NCI-H82 (cell line): ENCODE measurements around the gene EDA2R.
A peak's percentile ranks its signal among the peaks of the same experiment; 100 is the strongest.

Experiments
- DNase-seq: peaks from one replicate; lab custom pipeline; 2025; lab: John Stamatoyannopoulos, UW

The EDA2R gene, protein sequence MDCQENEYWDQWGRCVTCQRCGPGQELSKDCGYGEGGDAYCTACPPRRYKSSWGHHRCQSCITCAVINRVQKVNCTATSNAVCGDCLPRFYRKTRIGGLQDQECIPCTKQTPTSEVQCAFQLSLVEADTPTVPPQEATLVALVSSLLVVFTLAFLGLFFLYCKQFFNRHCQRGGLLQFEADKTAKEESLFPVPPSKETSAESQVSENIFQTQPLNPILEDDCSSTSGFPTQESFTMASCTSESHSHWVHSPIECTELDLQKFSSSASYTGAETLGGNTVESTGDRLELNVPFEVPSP

DNA sequence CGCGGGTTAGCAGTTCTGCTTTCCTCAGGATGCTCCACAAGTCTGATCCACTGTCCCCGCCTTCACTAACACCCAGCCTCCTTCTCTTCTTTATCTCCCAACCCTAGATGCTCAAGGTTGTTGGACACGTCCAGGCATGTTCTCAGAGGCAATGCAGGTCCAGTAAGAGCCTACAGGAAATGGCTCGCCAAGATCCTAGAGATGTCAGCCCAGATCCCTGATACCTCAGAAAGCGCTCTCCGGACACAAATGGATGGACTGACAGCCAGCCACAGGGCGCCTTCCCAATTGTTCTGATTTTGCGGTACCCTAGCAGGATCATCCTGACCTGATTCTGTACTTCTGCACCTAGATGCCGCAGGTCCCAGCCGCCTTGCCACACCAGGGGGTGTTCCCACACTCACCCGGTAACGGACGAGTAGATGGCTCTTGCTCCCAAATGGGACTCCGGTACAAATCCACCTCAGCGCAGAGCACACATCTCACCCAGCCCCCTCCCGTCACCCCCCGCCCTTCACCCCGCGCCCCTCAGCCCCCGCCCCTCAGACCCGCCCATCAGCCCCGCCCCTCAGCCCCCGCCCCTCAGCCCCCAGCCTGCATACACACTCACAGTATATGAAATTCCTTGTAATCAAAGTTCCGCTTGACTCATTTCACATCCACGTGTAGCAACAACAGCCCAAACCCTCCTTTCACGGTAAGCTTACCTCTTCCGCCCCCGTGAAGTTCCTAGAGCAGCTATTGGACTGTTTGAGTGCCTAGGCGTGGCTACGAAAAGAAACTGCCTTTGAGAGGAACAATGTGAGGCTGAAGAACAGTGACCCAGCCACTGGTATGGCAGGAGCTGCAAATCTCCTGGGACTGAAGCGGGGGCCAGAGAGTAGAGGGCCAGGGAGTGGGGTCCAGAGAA is at the start of gene EDA2R:
TSS of gene EDA2R (minus strand) at position 488 of the 910 bp plus-strand sequence. CDS start 23,058 bp downstream, outside the sequence.
- DNase-seq: peak; percentile 41

DNA sequence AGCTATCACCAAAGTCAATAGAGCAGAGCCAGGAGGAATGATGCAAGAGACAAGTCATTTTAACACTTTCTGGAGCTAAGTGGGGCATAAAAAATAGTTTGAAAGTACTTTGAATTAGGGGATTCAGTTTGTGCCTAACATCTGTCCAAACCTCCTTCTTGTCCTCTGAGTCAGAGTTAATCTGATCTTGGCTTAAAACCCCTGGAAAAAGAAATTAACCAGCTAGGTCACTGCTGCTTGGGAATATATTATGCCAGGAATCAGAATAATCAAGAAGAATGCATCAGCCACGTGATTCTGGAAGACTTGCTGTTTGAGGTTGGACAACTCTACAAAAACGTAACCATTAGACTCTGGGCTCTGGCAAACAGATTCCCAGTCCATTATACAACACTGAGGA is 45.3 kb upstream of the EDA2R start:
- no peak for DNase-seq

DNA sequence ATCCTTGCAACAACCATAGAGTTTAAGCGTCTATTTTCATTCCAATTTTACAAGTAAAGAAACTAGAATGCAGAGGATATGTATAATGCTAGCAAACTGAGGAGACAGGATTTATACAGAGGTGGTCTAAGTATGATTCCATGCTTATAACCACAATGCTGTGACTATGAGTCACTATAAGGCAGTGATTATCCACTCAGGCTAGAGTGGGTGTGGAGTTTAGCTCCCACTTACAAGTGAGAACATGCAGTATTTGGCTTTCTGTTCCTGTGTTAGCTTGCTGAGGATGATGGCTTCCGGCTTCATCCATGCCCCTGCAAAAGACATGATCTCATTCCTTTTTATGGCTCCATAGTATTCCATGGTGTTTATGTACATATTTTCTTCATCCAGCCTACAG is 41.6 kb upstream of the EDA2R start:
- no peak for DNase-seq

DNA sequence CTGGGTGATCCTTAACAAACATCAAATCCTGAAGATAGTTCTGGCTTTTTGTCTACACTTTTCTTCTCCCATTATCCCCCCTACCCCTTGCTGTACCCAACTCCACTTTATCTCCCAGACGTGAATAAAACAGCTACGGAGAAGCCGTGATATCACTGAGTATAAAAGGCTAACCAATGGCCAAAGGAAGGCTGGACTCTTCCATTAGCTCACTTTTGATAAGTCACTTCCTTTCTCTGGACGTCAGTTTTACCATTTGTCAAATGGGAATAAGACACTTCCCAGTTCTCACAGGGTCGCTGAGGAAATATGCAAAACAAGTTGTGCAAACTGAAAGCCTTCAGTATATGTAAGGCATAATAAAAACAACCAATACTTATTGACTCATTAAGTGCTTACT is 38.6 kb upstream of the EDA2R start:
- DNase-seq: no peak

DNA sequence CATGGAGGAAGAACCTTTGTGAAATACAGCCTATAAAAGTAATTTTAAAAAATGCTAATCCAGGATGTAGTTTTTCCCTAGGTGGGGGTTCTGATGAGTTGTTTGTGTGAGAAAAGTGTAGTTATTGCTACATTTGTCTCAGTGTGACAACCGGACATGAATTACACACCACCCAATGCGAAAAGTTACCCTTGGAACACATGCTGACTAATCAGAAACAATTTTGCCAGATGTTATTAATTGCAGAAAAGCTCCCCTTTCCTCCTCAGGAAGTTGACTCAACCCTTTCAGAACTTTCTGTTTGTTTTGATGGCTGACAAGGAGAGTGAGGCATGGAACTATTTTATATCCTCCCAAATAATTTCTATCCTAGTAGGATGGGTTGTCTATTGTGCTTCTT is 38.1 kb upstream of the EDA2R start:
- DNase-seq: no peak

DNA sequence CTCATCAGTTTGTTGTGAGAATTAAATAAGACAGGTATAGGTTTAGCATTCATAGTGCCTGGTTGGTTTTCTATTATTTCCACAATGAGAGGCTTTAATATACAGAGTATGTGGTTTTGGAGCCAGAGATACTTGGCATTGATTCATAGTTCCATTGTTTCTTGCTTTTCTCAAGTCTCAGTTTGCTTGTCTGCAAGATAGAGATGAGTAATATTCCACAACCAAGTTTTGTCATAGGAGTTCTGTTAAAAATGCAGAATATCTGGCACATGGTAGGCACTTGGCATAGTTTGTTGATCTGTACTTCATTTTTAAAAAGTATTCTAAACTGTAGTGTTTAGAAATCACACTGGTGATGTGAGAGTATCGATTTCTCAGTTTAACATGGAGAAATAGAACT is 37.5 kb upstream of the EDA2R start:
- no peak for DNase-seq

DNA sequence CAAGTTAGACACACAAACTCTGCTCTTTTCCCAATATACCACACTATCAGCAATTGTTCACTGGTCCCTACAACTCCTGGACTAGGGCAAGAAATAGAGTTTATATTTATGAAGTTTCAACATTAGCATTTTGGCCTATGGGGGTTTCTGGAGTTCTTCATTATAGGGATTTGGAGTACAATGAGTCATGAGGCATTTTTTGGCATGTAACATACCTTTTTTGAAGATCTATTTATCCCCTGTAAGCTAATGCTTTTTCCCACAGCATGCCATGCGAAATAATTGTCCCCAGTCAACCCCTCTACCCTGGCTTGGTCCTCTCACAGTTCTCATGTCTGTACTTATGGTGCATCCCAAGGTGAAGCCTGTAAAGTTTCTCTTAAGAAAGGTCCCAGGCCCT is 36.7 kb upstream of the EDA2R start:
- no peak for DNase-seq

DNA sequence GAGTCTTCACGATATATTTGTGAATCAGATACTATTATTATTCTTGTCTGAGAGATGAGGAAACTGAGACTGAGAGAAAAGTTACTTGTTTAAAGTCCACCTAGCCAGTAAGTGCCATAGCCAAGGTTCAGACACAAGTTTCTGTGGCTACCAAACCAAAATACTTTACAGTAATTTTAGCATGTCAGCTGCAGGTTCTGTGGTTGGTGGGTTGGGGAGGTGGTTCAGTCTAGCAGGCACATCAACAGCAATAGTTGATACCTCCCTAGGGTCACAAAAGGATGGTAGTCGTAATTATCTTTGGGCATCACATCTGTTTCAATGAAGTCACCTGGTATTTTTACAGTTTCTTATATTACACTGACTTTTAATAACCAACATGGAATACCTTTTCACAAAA is 35.6 kb upstream of the EDA2R start:
- DNase-seq: no peak

DNA sequence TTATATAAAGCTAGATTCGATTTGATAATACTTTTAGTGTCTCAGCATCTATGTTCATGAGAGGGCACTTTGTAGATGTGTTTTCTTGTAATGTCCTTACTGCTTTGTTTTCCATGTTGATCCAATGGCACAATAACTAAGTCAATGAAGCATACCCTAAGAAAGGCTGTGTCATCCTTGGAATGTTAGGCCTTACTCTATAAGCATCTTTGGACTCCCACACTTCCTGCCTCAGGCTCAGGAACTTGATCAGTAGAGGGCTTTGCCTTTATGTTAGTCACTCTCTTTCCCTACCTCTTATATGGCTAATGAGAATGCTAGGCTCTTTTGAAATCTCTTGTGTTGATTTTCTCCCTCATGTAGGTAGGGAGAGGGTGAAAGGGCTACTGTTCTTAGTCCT is 33.2 kb upstream of the EDA2R start:
- DNase-seq: no peak

DNA sequence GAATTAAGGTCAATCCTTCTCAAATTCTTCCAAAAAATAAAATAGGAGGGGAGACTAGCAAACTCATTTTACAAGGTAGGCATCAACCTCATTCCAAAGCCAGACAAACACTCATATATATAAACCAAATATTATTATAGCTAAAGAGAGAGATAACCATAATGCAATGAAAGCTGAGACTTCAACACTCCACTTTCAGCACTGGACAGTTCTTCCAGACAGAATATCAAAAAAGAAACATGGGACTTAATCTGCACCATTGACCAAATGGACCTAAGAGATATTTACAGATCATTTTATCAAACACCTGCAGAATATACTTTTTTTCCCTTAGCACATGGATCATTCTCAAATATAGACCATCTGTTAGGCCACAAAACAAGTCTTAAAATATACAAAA is 15.5 kb upstream of the EDA2R start:
- DNase-seq: no peak

DNA sequence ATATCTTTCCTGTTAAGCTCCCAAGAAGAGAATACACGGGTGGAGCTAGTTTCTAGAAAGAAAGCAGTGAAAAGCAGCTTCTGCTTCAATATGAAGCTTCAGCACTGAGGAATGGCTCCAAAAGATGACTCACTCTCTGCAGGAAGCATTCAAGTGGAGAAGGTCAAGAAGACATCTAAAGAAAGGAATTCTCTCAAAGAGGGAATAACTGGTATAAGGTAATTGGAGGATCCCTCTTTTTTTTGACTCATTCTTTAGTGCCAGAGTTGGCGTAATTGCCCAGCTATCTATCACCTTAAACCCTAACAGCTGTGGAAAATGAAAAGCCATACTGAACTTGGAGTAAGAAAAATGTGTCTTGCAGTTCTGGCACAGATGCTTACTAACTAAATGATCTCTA is 3.5 kb downstream of the EDA2R start:
- DNase-seq: no peak

DNA sequence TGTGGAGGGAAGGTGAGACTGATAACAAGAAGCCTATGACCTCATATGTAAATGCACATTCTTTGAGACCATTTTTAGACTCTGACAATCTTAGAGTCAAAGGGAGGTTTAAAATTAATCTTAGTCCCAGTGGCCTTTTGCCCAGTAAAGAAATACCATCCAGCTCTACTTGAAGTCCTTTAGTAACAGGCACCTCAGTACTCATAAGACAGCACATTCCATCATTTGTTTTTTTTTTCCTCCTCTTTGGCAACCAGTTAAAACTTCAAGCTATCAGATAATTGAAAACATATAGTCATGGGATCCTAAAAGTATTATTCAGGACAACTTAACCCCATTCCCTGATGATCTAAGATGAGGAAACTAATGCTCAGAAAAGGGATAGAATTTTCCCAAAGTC is 4.6 kb downstream of the EDA2R start:
- no peak for DNase-seq

DNA sequence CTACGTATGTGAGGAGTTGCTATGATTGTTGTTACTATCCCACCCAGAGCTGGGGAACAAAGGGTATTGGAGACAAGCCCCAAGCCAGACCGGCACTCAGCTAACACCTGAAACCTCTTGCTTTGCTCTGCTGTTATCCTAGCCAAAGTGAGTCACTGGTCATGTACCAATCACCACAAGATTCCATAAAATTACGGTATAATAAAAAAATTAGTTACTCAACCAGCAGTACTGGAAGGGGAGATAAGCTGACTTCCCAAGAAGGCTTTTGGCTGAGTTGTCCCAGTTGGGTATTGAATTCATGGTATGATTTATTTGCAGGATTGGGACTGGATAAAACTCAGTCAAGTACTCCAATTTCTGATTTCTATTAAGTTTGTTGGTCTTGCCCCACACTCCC is 5.3 kb downstream of the EDA2R start:
- DNase-seq: no peak

DNA sequence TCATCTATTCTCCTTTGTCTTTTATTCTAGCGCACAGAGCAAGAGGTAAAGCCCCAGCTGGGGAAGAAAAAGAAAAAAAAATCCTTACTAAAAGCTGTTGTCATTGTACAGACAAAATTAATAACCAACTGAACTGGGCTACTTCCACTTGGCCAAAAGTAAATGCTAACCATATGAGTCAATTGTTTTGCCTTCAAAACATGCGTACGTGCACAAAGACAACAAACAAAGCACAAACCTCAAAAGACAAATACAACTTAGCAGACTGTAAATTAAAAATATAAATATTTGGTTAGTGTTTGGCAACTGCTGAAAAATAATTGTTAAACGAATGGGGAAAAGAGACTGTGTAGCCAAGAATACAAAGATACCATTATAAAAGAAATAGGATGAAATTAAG is 5.9 kb downstream of the EDA2R start:
- no peak for DNase-seq

DNA sequence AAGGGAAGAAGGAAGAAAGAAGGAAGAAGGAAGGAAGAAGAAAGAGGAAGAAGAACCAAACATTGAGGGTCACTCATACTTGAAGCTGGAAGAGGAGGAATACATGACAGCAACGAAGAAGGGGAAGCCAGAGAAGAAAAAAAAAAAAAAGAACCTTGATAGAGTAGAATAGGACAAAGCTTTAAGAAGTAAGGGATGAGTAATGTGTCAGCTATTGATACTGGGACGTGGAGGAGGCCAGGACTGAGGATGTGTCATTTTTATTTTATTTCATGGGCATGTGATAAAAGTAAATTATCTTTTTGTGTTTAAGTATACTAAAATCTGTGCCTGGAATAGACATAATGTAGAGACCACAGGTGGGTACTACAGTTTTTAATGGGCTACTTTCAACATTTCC is 6.4 kb downstream of the EDA2R start:
- no peak for DNase-seq

DNA sequence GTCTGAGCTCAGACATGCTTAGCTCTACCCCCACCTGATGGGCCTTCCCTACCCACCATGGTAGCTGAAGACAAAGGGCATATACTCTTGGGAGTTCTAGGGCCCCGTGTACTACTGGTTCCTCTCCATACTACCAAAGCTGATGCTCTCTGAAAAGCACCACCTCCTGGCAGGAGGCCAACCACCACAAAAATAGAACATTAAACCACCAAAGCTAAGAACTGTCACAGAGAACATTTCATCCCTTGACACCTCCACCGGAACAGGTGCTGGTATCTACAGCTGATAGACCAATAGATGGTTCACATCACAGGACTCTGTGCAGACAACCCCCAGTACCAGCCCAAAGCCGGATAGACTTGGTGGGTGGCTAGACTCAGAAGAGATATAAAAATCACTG is 13.4 kb downstream of the EDA2R start:
- no peak for DNase-seq

DNA sequence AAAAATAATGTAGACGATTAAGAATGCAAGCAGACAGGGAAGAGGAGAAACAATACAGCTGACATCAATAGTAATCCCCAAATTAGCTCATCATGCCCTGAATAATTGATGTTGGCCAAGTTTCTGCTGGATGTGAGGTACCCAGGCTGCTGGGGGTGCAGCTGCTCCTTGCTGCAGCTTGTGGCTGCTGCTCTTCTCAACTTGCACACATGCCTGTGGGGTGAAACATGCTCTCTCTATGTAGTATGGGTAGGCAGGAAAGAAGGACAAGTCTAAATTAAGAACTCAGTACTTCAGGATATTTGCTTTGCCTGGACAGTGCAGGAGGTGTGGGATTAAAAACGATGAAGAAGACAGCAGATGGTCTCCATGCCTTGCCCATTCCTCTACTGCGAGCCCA is 16.7 kb downstream of the EDA2R start:
- DNase-seq: no peak

DNA sequence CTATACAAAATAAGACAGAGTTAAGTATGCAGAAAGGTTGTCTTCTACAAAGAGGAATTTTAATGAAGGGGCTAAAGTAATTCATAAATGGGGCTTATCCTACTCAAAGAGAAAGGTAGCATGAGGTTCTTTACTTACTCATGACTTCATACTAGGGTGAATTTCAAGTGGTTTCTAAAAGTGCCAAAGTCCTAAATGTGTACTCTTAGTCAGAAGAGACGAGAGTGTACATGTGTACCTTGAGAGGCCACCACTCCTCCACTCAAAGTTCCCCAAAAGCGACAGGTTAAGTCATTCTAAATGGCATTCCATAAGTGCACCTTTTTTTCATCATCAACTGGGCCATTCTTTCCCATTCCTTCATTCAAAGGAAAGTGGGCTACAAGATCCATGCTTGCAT is 21.9 kb downstream of the EDA2R start:
- no peak for DNase-seq

DNA sequence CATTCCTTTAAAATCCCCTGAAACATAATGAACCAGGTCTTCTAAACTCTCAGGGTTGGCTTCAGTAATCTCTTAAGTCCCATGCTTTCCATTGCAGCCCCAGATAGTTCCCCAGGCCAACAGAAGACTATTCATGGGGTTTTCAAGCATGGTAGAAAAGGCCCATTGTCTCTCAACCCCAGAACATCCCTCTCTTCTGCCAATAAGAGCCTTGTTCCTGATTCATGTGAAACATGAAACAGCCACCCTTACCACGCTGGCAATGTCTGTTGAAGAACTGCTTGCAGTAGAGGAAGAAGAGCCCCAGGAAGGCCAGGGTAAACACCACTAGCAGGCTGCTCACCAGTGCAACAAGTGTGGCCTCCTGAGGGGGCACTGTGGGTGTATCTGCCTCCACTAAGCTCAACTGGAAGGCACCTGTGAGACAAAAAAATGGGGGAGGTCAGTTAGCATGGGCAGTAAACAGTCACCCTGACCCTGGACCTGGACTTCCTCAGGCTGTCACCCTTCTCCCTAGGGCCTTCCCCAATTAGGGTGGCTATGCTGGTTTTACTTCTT is 36.4 kb downstream of the EDA2R start:
- DNase-seq: no peak

DNA sequence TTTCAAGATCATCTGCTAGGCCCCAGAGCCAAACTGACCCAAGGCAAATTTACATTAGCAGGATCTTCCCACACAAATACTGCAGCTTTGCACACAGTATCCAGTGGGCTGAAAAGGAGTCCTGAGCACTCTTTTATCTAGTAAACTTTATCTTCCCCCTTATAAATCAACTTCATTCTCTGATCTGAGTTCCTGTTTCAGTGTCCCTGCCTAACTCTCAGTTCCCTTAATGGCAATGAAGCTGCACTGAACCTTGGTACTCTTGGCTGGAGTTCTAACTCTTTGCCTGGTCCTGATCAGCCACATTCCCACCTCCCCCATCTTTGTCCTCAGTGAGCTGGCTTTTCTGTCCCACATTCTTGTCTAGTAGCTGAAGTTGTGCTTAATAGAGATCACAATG is 37.4 kb downstream of the EDA2R start:
- DNase-seq: no peak

DNA sequence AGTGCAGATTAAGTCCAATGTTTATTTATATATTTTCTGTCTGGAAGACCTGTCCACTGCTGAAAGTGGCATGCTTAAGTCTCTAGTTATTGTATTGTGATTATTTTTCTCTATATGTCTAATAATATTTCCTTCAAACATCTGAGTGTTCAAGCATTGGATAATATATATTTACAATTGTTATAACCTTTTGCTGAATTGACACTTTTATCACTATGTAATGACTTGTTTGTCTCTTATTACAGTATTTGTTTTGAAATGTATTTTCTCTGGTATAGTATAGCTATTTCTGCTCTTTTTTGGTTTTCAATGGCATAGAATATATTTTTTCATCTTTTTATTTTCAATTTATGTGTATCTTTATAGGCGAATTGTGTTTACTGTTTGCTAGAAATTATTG is 59.7 kb downstream of the EDA2R start:
- no peak for DNase-seq

DNA sequence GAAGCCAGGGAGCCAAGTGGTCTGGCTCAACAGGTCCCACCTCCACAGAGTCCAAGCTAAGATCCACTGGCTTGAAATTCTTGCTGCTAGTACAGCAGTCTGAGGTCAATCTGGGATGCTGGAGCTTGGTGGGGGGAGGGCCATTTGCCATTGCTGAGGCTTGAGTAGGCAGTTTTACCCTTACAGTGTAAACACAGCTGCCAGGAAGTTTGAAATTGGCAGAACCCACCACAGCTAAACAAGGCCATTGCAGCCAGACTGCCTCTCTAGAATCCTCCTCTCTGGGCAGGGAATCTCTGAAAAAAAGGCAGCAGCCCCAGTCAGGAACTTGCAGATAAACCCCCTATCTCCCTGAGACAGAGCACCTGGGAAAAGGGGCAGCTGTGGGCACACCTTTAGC is 84.9 kb downstream of the EDA2R start:
- no peak for DNase-seq

DNA sequence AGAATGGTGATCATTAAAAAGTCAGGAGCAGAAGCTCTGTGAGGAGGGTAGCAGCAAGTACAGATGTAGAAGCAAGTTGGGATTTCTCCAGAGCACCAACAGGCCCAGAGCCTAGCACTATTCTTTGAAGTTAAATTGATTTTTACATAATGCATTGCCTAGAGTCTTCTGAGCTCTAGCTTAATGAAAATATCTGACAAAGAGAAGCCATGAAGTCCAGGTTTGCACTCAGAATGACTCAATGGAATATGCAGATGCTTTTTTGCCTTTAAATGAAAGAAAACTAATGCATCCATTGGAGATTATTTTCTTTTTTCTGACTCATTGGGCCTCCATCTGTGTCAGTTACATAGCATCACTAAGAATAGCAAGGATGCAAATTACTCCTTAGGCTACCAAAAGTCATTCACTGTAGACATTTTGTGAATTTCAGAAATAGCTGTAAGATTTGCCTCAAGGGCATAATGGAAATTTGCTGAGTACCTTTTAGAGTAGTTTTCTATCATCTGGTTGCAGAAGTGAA is 91.0 kb downstream of the EDA2R start:
- DNase-seq: no peak
